ENCODE results near the gene DLG5.

The DLG5 gene

DNA sequence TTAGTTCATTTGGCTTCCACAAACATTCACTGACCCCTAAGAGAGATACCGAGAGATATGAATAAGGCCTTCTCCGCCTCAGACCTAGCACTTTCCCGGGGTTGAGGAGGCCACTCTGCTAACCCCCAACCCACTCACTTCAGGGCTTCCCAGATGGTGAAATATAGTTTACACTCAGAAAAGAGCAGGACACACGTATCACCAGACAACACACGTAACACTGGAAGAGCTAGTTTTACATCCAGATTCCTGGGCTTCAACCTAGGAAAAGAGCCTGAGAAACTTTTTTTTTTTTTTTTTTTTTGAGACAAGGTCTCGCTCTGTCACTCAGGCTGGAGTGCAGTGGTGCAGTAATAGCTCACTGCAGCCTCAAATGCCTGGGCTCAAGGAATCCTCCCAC lies 15.2 kb upstream of the DLG5 start:
- no peak overlapping the region for H3K4me3 ChIP-seq (ENCODE audit: low read length)
- H3K4me1 ChIP-seq (ENCODE audit: control insufficient read depth, insufficient read depth, low read length): peaks cover 17% of the 10 kb centered on the region
- no peak overlapping the region for H3K27ac ChIP-seq (ENCODE audit: low read depth, low read length)
- H3K27me3 ChIP-seq (ENCODE audit: control insufficient read depth, insufficient read depth, low read length): no peaks in the 10 kb centered on the region
- no peaks in the 10 kb centered on the region for H3K36me3 ChIP-seq (ENCODE audit: control insufficient read depth, insufficient read depth, low read length)
- H3K9ac ChIP-seq (ENCODE audit: low read length): no peak overlapping the region

DNA sequence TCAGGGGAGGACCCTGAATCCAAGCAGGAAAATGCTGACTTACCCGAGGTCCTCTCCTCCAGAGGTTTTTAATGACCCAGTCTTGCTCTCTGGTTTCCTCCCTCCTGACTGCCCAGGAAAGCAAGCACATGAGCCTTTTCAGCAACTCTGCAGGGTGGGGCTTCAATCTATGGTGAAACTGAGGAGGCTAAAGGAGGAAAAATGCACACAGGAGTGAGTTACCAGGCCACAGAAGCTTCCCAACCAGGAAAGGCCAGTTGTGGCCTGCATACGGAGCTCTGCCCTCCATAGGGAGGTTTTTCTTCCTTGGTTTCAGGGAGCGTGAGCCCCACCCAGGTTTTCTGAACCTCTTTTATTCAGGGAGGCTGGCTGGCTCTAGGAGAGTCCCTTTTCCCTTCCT lies 14.1 kb upstream of the DLG5 start:
- Histone ChIP-seq H3K27ac (ENCODE audit: low read depth, low read length) (no peak overlapping the region), H3K27me3 (ENCODE audit: control insufficient read depth, insufficient read depth, low read length) (no peaks in the 10 kb centered on the region), H3K4me3 (ENCODE audit: low read length) (no peak overlapping the region), H3K36me3 (ENCODE audit: control insufficient read depth, insufficient read depth, low read length) (no peaks in the 10 kb centered on the region), H3K4me1 (ENCODE audit: control insufficient read depth, insufficient read depth, low read length) (peaks cover 19% of the 10 kb centered on the region), H3K9ac (ENCODE audit: low read length) (no peak overlapping the region)

DNA sequence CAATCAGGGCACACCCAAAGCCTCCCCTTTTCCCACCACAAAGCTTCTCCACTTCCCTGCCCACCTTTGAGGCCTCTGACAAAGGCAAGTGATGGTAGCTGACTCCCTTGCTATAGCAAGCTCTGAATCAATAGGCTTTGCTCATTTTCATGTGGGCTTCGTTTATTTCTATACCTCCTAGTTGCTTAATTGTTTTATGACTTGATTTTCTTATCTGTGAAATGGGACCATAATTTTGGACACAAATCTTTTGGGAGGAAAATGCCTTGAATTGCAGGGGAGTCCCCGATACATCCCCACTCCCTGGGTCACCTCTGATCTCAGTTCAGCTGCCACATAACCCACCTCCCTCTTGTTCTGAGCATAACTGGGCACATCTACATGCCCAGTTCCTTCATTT lies 13.7 kb upstream of the DLG5 start:
- Histone ChIP-seq H3K27ac (ENCODE audit: low read depth, low read length) (no peak overlapping the region), H3K27me3 (ENCODE audit: control insufficient read depth, insufficient read depth, low read length) (no peaks in the 10 kb centered on the region), H3K36me3 (ENCODE audit: control insufficient read depth, insufficient read depth, low read length) (no peaks in the 10 kb centered on the region), H3K4me3 (ENCODE audit: low read length) (no peak overlapping the region), H3K4me1 (ENCODE audit: control insufficient read depth, insufficient read depth, low read length) (peaks cover 19% of the 10 kb centered on the region), H3K9ac (ENCODE audit: low read length) (no peak overlapping the region)

DNA sequence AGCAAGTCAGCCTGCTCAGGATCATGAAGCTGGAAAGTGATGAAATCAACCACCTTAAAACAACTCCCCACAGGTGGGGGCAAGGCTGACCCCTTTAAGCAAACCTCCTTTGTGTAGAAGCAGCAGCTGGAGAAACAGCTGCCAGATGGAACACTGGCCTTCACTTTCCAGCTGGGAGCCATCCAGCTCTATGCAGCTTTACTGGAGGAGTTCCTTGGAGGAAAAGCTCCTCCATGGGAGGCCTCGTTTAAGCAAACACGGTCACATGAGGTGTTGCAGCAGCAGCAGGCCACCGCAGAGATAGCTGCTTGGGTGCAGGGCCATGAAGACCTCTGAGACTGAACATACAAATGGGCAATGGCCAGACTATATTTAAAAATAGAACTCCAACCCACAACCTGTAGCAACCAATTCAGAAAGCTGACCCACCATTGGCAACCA lies 13.0 kb upstream of the DLG5 start:
- Histone ChIP-seq H3K27ac (ENCODE audit: low read depth, low read length) (peak overlapping the region; percentile 48), H3K36me3 (ENCODE audit: control insufficient read depth, insufficient read depth, low read length) (no peaks in the 10 kb centered on the region), H3K9ac (ENCODE audit: low read length) (no peak overlapping the region), H3K4me3 (ENCODE audit: low read length) (no peak overlapping the region), H3K4me1 (ENCODE audit: control insufficient read depth, insufficient read depth, low read length) (peaks cover 19% of the 10 kb centered on the region), H3K27me3 (ENCODE audit: control insufficient read depth, insufficient read depth, low read length) (no peaks in the 10 kb centered on the region)

DNA sequence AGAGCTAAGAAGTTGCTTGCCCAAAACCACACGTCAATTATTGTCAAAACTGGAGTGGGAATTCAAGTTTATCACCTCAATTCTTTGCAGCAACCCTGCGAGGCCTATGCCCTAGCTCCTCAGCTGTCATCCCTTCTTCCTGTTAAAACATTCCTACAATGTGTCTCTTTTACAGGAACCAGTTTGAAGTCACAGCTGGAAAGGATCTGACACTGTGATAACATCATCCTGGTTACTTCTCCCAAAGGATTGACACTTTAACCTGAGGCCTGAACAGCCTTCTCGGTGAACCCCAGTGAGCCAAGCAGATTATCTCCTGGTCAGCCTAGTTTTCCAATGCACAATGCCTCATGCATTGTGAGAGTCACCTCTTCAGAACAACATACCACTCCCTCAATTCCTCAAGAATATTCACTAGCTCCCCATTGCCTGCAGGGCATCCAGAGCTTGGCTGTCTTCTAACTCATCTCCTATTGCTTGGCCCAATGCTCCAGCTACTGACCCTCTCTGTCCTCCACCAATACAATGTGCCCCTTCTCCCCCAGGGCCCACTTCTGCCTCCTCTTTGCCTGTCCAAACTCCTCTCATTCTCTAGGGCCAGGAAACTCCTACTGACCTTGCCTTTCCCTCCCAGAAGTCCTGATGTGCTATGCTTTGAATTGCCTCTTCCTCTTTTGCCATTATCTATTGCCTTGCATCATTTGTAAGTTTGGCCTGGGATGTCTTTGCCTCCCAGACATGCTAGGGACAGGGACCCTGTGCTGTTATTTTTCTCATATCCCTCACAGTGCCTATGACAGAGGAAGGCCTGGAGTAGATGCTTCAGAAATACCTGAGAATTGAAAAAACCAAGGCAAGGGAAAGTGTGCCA lies 10.4 kb upstream of the DLG5 start:
- Histone ChIP-seq H3K27me3 (ENCODE audit: control insufficient read depth, insufficient read depth, low read length) (no peaks in the 10 kb centered on the region), H3K36me3 (ENCODE audit: control insufficient read depth, insufficient read depth, low read length) (no peaks in the 10 kb centered on the region), H3K27ac (ENCODE audit: low read depth, low read length) (no peak overlapping the region), H3K9ac (ENCODE audit: low read length) (no peak overlapping the region), H3K4me1 (ENCODE audit: control insufficient read depth, insufficient read depth, low read length) (peaks cover 14% of the 10 kb centered on the region), H3K4me3 (ENCODE audit: low read length) (no peak overlapping the region)

DNA sequence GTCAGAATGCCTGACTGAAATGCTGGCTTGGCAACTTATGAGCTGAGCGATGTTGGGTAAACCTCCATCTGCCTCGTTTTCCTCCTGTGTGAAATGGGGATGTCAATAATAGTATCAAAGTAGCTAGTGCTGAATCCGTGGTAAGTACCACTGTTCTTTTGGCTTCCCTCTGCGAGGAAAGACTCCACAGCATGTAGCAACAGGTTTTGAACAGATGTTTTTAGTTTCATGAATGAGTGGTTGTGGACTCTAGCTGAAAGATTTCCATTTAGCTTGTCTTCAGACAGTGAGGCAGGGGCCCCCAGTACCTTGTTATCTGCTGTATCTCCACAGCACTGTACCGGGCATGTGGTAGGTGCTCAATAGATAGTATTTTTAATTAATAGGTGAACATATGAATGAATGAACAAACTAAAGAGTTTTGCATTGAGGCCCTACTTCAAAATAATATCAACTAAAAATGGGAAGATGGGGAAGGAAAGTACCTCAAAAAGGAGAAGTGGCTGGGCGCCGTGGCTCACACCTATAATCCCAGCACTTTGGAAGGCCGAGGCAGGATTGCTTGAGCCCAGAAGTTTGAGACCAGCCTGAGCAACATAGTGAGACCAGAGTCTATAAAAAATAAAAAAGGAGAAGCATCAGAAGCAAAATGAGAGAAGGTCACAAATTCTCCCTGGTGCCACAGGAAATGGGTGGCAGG lies 5.6 kb upstream of the DLG5 start:
- H3K27me3 ChIP-seq (ENCODE audit: control insufficient read depth, insufficient read depth, low read length): no peaks in the 10 kb centered on the region
- H3K4me1 ChIP-seq (ENCODE audit: control insufficient read depth, insufficient read depth, low read length): peaks cover 6% of the 10 kb centered on the region
- H3K9ac ChIP-seq (ENCODE audit: low read length): no peak overlapping the region
- H3K4me3 ChIP-seq (ENCODE audit: low read length): no peak overlapping the region
- H3K36me3 ChIP-seq (ENCODE audit: control insufficient read depth, insufficient read depth, low read length): no peaks in the 10 kb centered on the region
- H3K27ac ChIP-seq (ENCODE audit: low read depth, low read length): no peak overlapping the region

DNA sequence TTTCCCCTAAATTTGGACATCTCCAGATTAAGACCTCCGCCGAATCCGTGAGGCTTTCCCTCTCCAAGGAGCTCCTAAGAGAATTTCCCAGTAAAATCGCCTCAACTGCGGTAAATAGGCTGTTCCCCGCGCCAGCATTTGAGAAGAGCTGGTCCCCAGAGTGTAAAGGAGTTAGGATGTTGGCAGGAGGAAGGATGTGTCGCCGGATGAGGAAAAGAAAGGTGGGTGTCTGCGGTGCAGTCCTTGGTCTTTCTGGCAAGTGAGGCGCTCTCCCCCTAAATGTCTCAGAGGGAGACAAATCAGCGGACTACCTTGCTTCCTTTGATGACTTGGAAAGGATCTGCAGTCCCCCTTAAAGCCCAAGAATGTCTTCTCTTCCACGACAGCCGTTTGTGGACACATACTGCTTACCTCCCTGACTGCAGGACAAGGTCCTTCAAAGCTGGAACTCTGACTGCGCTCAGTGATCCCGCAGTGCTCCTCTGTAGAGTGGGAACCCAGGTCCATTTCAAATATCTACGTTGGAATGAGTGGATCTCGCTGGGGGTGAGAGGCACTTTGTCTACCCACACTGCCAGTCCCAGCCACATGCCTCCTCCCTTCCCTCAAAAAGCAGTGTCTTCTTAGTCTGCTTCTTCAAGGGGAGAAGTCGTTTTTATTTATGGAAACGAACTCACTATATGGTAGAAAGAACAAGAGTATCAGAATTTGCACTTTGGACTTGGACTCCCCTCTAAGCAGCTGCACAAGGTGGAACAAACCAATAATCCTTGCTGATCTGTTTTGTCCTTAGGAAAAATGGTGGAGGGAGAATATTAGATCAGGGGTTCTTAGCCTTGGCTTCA lies 1.1 kb upstream of the DLG5 start:
- Histone ChIP-seq H3K4me3 (ENCODE audit: low read length) (peak overlapping the region; percentile 56), H3K27me3 (ENCODE audit: control insufficient read depth, insufficient read depth, low read length) (no peaks in the 10 kb centered on the region), H3K27ac (ENCODE audit: low read depth, low read length) (peak overlapping the region; percentile 88), H3K9ac (ENCODE audit: low read length) (peak overlapping the region; percentile 32), H3K4me1 (ENCODE audit: control insufficient read depth, insufficient read depth, low read length) (peaks cover 21% of the 10 kb centered on the region), H3K36me3 (ENCODE audit: control insufficient read depth, insufficient read depth, low read length) (no peaks in the 10 kb centered on the region)

DNA sequence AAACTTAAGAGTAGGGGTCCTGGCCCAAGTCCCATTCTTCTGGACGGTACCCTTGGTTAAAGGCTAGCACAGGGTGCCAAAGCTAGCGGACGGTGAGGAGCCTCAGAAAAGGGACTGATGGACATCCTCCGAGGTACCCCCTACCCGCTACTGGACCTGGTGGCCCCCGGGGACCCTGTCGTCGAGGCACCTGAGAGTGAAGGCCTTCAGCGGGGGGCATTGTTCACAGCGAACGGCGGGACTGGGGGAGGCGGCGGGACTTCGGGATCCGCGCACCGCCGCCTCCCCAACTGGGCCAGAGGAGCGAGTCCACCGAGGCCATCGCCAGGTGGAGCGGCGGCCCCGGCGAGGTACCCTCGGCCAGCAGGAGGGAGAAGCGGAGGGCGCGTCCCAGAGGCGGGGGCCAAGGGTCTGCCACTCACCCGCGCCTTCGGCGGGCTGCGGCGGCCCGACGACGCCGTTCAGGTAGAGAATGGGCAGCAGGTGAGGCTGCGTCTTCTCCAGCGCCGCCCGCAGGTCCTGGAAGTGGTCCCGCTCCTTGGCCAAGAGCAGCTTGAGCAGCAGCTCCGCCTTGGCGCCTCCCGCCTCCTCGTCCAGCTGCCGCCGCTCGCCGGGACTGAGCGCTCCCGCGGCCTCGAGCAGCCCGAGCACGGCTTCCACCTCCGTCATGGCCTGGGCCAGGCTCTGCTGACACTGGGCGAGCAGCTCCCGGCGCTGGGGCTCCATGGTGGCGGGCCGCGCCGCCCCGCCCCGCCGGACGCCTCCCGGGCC lies 575 bp downstream of the DLG5 start:
- Histone ChIP-seq H3K9ac (ENCODE audit: low read length) (peak overlapping the region; percentile 72), H3K27ac (ENCODE audit: low read depth, low read length) (peak overlapping the region; percentile 88), H3K27me3 (ENCODE audit: control insufficient read depth, insufficient read depth, low read length) (no peaks in the 10 kb centered on the region), H3K4me3 (ENCODE audit: low read length) (peak overlapping the region; percentile 93), H3K36me3 (ENCODE audit: control insufficient read depth, insufficient read depth, low read length) (no peaks in the 10 kb centered on the region), H3K4me1 (ENCODE audit: control insufficient read depth, insufficient read depth, low read length) (peaks cover 21% of the 10 kb centered on the region)

DNA sequence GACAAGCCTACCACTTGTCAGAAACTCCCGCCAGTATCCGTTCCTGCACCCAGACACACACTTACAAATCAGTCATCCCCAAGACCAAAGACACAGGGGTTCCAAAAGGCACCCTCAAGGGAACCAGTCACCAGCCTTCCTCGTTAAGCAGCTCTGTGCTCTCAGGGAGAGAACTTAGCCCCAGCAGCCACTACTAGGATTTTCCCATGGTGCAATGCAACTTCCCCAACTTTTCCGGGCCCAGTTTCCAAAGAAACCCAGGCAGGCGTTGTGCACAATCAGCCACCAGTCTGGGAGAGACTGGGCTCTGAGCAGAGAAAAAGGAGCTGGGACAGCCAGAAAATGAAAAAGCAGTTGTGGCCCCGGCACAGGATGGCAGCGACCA lies 1.2 kb downstream of the DLG5 start:
- Histone ChIP-seq H3K4me3 (ENCODE audit: low read length) (peak overlapping the region; percentile 93), H3K27me3 (ENCODE audit: control insufficient read depth, insufficient read depth, low read length) (no peaks in the 10 kb centered on the region), H3K36me3 (ENCODE audit: control insufficient read depth, insufficient read depth, low read length) (no peaks in the 10 kb centered on the region), H3K27ac (ENCODE audit: low read depth, low read length) (peak overlapping the region; percentile 88), H3K9ac (ENCODE audit: low read length) (peak overlapping the region; percentile 72), H3K4me1 (ENCODE audit: control insufficient read depth, insufficient read depth, low read length) (peaks cover 23% of the 10 kb centered on the region)

DNA sequence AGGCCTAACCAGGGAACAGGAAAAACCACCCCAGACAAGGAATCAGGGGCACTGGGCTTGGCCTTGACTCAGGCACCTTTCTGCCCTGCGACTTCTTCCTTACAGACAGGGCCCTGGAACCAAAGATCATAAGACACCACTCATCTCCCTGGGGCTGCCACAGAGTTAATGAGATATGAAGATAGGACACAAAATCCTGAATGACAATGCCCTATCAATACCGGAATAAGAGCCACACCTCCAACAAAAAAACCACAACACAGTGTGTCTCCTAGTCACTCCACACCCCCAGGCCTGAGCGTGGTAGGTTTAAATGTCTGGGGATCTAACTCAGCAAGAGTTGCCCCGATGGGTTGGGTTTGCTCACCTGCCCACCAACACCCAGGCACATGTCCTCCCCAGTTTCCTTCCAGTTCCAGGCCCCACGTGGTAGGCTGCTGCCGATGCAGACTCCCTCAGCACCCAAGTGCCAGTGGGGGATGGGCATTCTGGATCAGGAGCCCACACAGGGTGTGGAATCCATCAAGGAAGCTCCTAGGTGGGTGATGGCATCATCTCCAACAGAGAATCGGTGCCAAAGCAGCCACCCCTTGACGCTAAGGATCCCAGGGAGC lies 3.9 kb downstream of the DLG5 start:
- H3K4me1 ChIP-seq (ENCODE audit: control insufficient read depth, insufficient read depth, low read length): peaks cover 30% of the 10 kb centered on the region
- H3K27ac ChIP-seq (ENCODE audit: low read depth, low read length): no peak overlapping the region
- H3K9ac ChIP-seq (ENCODE audit: low read length): no peak overlapping the region
- no peaks in the 10 kb centered on the region for H3K36me3 ChIP-seq (ENCODE audit: control insufficient read depth, insufficient read depth, low read length)
- no peaks in the 10 kb centered on the region for H3K27me3 ChIP-seq (ENCODE audit: control insufficient read depth, insufficient read depth, low read length)
- H3K4me3 ChIP-seq (ENCODE audit: low read length): no peak overlapping the region

DNA sequence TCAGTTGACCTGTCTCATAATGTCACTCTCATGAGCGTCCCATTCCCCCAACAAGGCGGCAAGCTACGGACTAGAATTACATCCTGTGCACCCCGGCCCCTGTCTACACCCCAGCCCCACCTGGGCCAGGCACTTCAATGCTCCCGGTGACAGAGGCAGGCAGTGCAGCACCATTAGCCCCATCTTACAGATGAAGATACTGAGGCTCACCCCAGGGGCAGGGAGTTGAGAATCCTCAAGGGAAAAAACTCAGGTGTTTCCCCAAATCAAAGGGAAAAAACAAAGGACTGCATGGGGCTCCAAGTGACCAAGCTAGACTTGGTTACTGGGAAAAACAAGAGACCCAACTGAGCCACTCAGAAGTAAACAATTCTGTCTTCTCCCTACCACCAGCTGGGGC lies 4.5 kb downstream of the DLG5 start:
- Histone ChIP-seq H3K27me3 (ENCODE audit: control insufficient read depth, insufficient read depth, low read length) (no peaks in the 10 kb centered on the region), H3K27ac (ENCODE audit: low read depth, low read length) (no peak overlapping the region), H3K9ac (ENCODE audit: low read length) (no peak overlapping the region), H3K4me1 (ENCODE audit: control insufficient read depth, insufficient read depth, low read length) (peaks cover 26% of the 10 kb centered on the region), H3K36me3 (ENCODE audit: control insufficient read depth, insufficient read depth, low read length) (no peaks in the 10 kb centered on the region), H3K4me3 (ENCODE audit: low read length) (no peak overlapping the region)

Data from rectal smooth muscle tissue (tissue), 1 donor.